IMR-90 (cell line): ENCODE data around the gene TUFM. TPM values are rescaled to one million over a fixed set of nuclear protein-coding genes. Genes with fewer than 3 reads are reported as not detected.

Experiments
- ATAC-seq: fragments of 200-7000 bp; cut with Tn5 transposase; 2 replicates; pipeline ENCODE4 v1.9.1; 2020; ENCODE audit warnings: low read depth, mild to moderate bottlenecking, moderate library complexity
- BruUV-seq: library from RNA; stranded (reverse); fragments of 400-500 nt; replicated peaks from 2 replicates; lab custom pipeline; 2021; lab: Mats Ljungman, UMichigan
- CTCF ChIA-PET: fragments of 300-600 bp; formaldehyde crosslinking; extraction: SDS; loops from one replicate; lab custom pipeline; 2021; ENCODE audit warnings: antibody characterized with exemption; lab: Yijun Ruan, JAX
- POLR2A ChIA-PET: fragments of 300-600 bp; sonication (Branson Sonifier 250); formaldehyde crosslinking; loops from one replicate; lab custom pipeline; 2022; ENCODE audit warnings: antibody characterized with exemption; ENCODE audit not compliant: unreplicated experiment; lab: Charles Lee
- DNase-seq: peaks from one replicate; pipeline ENCODE4 v3.0.0; 2013
- H2AFZ ChIP-seq: replicated peaks from 2 replicates; pipeline ENCODE3; 2013; ENCODE audit warnings: low read length, mild to moderate bottlenecking; ENCODE audit not compliant: poor library complexity
- H2AK5ac ChIP-seq: 2 replicates; pipeline ENCODE4 v1.6.1; 2013; ENCODE audit warnings: low read depth, low read length, inconsistent platforms
- H2AK9ac ChIP-seq: replicated peaks from 2 replicates; pipeline ENCODE3; 2013; ENCODE audit warnings: mild to moderate bottlenecking, low read depth, low read length, moderate library complexity; ENCODE audit not compliant: poor library complexity
- H2BK120ac ChIP-seq: 2 replicates; pipeline ENCODE4 v1.6.1; 2013; ENCODE audit warnings: low read depth, low read length, inconsistent platforms
- H2BK15ac ChIP-seq: 3 replicates; pipeline ENCODE4 v1.6.1; 2013; ENCODE audit warnings: low read depth, low read length, inconsistent platforms
- H2BK20ac ChIP-seq: 2 replicates; pipeline ENCODE4 v1.6.1; 2013; ENCODE audit warnings: low read depth, mild to moderate bottlenecking, inconsistent platforms, low read length, moderate library complexity
- H2BK5ac ChIP-seq: 2 replicates; pipeline ENCODE4 v1.6.1; 2013; ENCODE audit warnings: mild to moderate bottlenecking, low read depth, low read length, inconsistent platforms; ENCODE audit not compliant: poor library complexity, severe bottlenecking
- H3K14ac ChIP-seq: replicated peaks from 2 replicates; pipeline ENCODE4 v1.6.1; 2013; ENCODE audit warnings: low read depth, low read length, inconsistent platforms
- H3K18ac ChIP-seq: 2 replicates; pipeline ENCODE4 v1.6.1; 2013; ENCODE audit warnings: low read depth, low read length, control low read depth
- H3K23ac ChIP-seq: 2 replicates; pipeline ENCODE4 v1.6.1; 2013; ENCODE audit warnings: low read depth, low read length, inconsistent platforms
- H3K27ac ChIP-seq: 2 replicates; pipeline ENCODE4 v1.5.1; 2013; ENCODE audit warnings: mild to moderate bottlenecking, control low read depth, low read length; ENCODE audit not compliant: insufficient read depth
- H3K27me3 ChIP-seq: 2 replicates; pipeline ENCODE4 v1.6.1; 2013; ENCODE audit warnings: low read length; ENCODE audit not compliant: control insufficient read depth, insufficient read depth
- H3K36me3 ChIP-seq: 2 replicates; pipeline ENCODE4 v1.6.1; 2013; ENCODE audit warnings: low read length, mixed read lengths; ENCODE audit not compliant: control insufficient read depth, insufficient read depth
- H3K4ac ChIP-seq: 2 replicates; pipeline ENCODE4 v1.6.1; 2013; ENCODE audit warnings: low read depth, low read length, inconsistent platforms
- H3K4me1 ChIP-seq: 2 replicates; pipeline ENCODE4 v1.6.1; 2013; ENCODE audit warnings: low read length, mixed read lengths; ENCODE audit not compliant: control insufficient read depth, insufficient read depth
- H3K4me2 ChIP-seq: 2 replicates; pipeline ENCODE4 v1.6.1; 2013; ENCODE audit warnings: low read depth, mild to moderate bottlenecking, control low read depth, low read length, moderate library complexity
- H3K4me3 ChIP-seq: 2 replicates; pipeline ENCODE4 v1.5.1; 2013; ENCODE audit warnings: low read depth, mild to moderate bottlenecking, control low read depth, low read length, moderate library complexity; ENCODE audit not compliant: insufficient read depth
- H3K56ac ChIP-seq: 2 replicates; pipeline ENCODE4 v1.6.1; 2013; ENCODE audit warnings: low read length, inconsistent platforms; ENCODE audit not compliant: insufficient read depth; ENCODE audit errors: extremely low read depth
- H3K79me1 ChIP-seq, 2 experiments: 2 replicates each; pipeline ENCODE4 v1.6.1; 2013; ENCODE audit warnings: low read length in 2 of 2, inconsistent platforms in 1 of 2, low read depth in 1 of 2
- H3K9ac ChIP-seq: 2 replicates; pipeline ENCODE4 v1.6.1; 2013; ENCODE audit warnings: low read depth, low read length, control low read depth
- H3K9me1 ChIP-seq: 2 replicates; pipeline ENCODE4 v1.6.1; 2013; ENCODE audit warnings: low read length, inconsistent platforms; ENCODE audit not compliant: insufficient read depth
- H3K9me3 ChIP-seq: 2 replicates; pipeline ENCODE4 v1.6.1; 2013; ENCODE audit warnings: low read length; ENCODE audit not compliant: control insufficient read depth, insufficient read depth
- H4K20me1 ChIP-seq: 2 replicates; pipeline ENCODE4 v1.6.1; 2013; ENCODE audit warnings: low read length, inconsistent platforms; ENCODE audit not compliant: insufficient read depth
- H4K5ac ChIP-seq: 2 replicates; pipeline ENCODE4 v1.6.1; 2013; ENCODE audit warnings: mild to moderate bottlenecking, low read depth, low read length, control low read depth
- H4K8ac ChIP-seq, 2 experiments: 2 replicates each; pipeline ENCODE4 v1.6.1; 2013; ENCODE audit warnings: low read depth in 2 of 2, low read length in 2 of 2, control low read depth in 1 of 2, inconsistent platforms in 1 of 2
- H4K91ac ChIP-seq: 2 replicates; pipeline ENCODE4 v1.6.1; 2013; ENCODE audit warnings: low read depth, low read length, inconsistent platforms; ENCODE audit not compliant: insufficient read depth
- BHLHE40 ChIP-seq: fragments of 150-350 bp; IDR thresholded peaks from 2 replicates; pipeline ENCODE4 v1.6.1; 2016; ENCODE audit warnings: mild to moderate bottlenecking, low read depth, low read length
- CEBPB ChIP-seq: IDR thresholded peaks from 2 replicates; pipeline ENCODE4 v1.6.1; 2012; ENCODE audit warnings: low read depth, low read length, improper control_type of control experiment
- CHD1 ChIP-seq: IDR thresholded peaks from 2 replicates; pipeline ENCODE4 v1.6.1; 2012; ENCODE audit warnings: low read depth, low read length, improper control_type of control experiment
- MAFK ChIP-seq: IDR thresholded peaks from 2 replicates; pipeline ENCODE4 v1.6.1; 2012; ENCODE audit warnings: low read depth, low read length, improper control_type of control experiment
- MAZ ChIP-seq: IDR thresholded peaks from 2 replicates; pipeline ENCODE4 v1.6.1; 2012; ENCODE audit warnings: low read depth, mild to moderate bottlenecking, low read length, improper control_type of control experiment, moderate library complexity, borderline replicate concordance
- MXI1 ChIP-seq: IDR thresholded peaks from 2 replicates; pipeline ENCODE4 v1.6.1; 2012; ENCODE audit warnings: low read depth, mild to moderate bottlenecking, low read length, moderate library complexity, borderline replicate concordance
- POLR2A ChIP-seq: IDR thresholded peaks from 2 replicates; pipeline ENCODE4 v1.6.1; 2012; ENCODE audit warnings: mild to moderate bottlenecking, low read depth, low read length
- RAD21 ChIP-seq: IDR thresholded peaks from 2 replicates; pipeline ENCODE4 v1.6.1; 2012; ENCODE audit warnings: low read length, improper control_type of control experiment
- RCOR1 ChIP-seq: IDR thresholded peaks from 2 replicates; pipeline ENCODE4 v1.6.1; 2012; ENCODE audit warnings: mild to moderate bottlenecking, low read length, improper control_type of control experiment; ENCODE audit not compliant: insufficient replicate concordance
- RFX5 ChIP-seq: IDR thresholded peaks from 2 replicates; pipeline ENCODE4 v1.8.0; 2012; ENCODE audit warnings: low read depth, mild to moderate bottlenecking, low read length, moderate library complexity
- SMC3 ChIP-seq: fragments of 150-350 bp; IDR thresholded peaks from 2 replicates; pipeline ENCODE4 v1.6.1; 2016; ENCODE audit warnings: low read depth, mild to moderate bottlenecking, antibody characterized with exemption, low read length, moderate library complexity
- WGBS, 2 experiments: methylation state at CpG; one replicate each; pipeline versions ENCODE4 v1.1.5 to v1.1.7; 2013; ENCODE audit warnings: missing lambda C conversion rate in 2 of 2; ENCODE audit not compliant: insufficient read length in 1 of 2; ENCODE audit errors: extremely low coverage in 2 of 2; 5-methylcytosine and 5-hydroxymethylcytosine counted together
- dilution Hi-C: fragments of 300-500 bp; cut with HindIII; formaldehyde crosslinking; loops from one replicate; pipeline ENCODE4 v1.14.3; 2018; ENCODE audit warnings: low sequenced_read_pairs; ENCODE audit not compliant: unreplicated experiment
- in situ Hi-C: fragments of 300-500 bp; cut with MboI; formaldehyde crosslinking; loops from 3 replicates; pipeline ENCODE4 v1.14.3; 2019; ENCODE audit warnings: low sequenced_read_pairs, inconsistent platforms, mixed read lengths
- intact Hi-C: fragments of 100-400 bp; cut with micrococcal nuclease; formaldehyde crosslinking; loops from 2 replicates; pipeline ENCODE4 v1.10.0; 2022
- polyA plus RNA-seq, 3 experiments: library from polyadenylated mRNA; depleted of rRNA; stranded (reverse); fragments of >200 nt; gene quantifications; 2 replicates each; pipeline ENCODE4 v1.2.3, GENCODE V29; 2012; ENCODE audit warnings: low replicate concordance in 1 of 3
- total RNA-seq: library from RNA; depleted of rRNA; stranded (reverse); fragments of >200 nt; gene quantifications from 2 replicates; pipeline ENCODE4 v1.2.3, GENCODE V29; 2012
- TF ChIP-seq, protein P1 (sequence below): fragments of 150-350 bp; IDR thresholded peaks from 2 replicates; pipeline ENCODE4 v1.6.1; 2017; ENCODE audit warnings: mild to moderate bottlenecking, antibody characterized with exemption, low read length, low read depth
- TF ChIP-seq, protein P2 (sequence below): fragments of 150-350 bp; IDR thresholded peaks from 2 replicates; pipeline ENCODE4 v1.6.1; 2016; ENCODE audit warnings: low read depth, mild to moderate bottlenecking, low read length, moderate library complexity, borderline replicate concordance
- TF ChIP-seq, protein P3 (sequence below): conservative IDR thresholded peaks from 2 replicates; pipeline ENCODE4 v1.5.1; 2012; ENCODE audit warnings: mild to moderate bottlenecking, low read depth, low read length, improper control_type of control experiment

Gene TUFM
- total and polyA plus RNA-seq, 2 of the 4 experiments (the other 2 are of a cell fraction) = 80.3 to 126 TPM

DNA sequence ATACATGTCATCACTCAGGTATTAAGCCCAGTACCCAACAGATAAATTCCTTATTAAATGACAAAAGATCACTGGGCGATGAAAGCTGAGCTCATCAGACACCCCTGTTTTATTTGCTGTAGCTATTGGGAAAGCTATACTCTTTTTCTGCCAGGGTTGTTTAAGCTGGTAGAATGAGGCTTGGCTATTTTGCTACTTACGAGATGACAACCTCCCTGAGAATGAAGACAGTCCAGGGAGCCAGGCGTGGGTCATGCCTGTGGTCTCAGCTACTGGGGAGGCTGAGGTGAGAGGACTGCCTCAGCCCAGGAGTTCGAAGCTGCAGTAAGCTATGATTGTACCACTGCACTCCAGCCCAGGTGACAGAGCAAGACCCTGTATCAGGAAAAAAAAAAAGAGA is 13.2 kb upstream of the TUFM start:
- no peak overlapping the region for H2AK9ac ChIP-seq
- H3K56ac ChIP-seq = no peak overlapping the region
- H4K91ac ChIP-seq = no peak overlapping the region
- H2BK15ac ChIP-seq = no peak overlapping the region
- H2BK5ac ChIP-seq = no peak overlapping the region
- in situ Hi-C loops = no loop called here
- H3K23ac ChIP-seq = no peak overlapping the region
- no TSS peak for BruUV-seq
- H3K27ac ChIP-seq = no peak overlapping the region
- H3K79me1 ChIP-seq = peaks cover 24 to 46% of the 10 kb centered on the region in 2 experiments
- no peaks in the 10 kb centered on the region for H3K27me3 ChIP-seq
- CTCF ChIA-PET = no interaction called here
- no peak overlapping the region for H3K18ac ChIP-seq
- no peak overlapping the region for H4K5ac ChIP-seq
- no peak overlapping the region for H2BK20ac ChIP-seq
- H3K14ac ChIP-seq = no peak overlapping the region
- intact Hi-C loops = no loop called here
- POLR2A ChIA-PET = no interaction called here
- no peak overlapping the region for H3K9ac ChIP-seq
- DNase-seq (no peak), ATAC-seq (no peak)
- H3K4ac ChIP-seq = no peak overlapping the region
- H2BK120ac ChIP-seq = no peak overlapping the region
- no peak overlapping the region for H4K8ac ChIP-seq
- no peaks in the 10 kb centered on the region; the same call in 1 of the 2 replicates for H3K4me1 ChIP-seq
- H3K4me2 ChIP-seq = no peak overlapping the region
- peaks cover 3% of the 10 kb centered on the region for H4K20me1 ChIP-seq
- no peak overlapping the region for H3K4me3 ChIP-seq
- no peak for TF ChIP-seq SMC3
- no peak for TF ChIP-seq RCOR1
- TF ChIP-seq, protein P1, sequence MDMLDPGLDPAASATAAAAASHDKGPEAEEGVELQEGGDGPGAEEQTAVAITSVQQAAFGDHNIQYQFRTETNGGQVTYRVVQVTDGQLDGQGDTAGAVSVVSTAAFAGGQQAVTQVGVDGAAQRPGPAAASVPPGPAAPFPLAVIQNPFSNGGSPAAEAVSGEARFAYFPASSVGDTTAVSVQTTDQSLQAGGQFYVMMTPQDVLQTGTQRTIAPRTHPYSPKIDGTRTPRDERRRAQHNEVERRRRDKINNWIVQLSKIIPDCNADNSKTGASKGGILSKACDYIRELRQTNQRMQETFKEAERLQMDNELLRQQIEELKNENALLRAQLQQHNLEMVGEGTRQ = no peak
- no peak for TF ChIP-seq CEBPB
- no peak for TF ChIP-seq MXI1
- TF ChIP-seq, protein P2, sequence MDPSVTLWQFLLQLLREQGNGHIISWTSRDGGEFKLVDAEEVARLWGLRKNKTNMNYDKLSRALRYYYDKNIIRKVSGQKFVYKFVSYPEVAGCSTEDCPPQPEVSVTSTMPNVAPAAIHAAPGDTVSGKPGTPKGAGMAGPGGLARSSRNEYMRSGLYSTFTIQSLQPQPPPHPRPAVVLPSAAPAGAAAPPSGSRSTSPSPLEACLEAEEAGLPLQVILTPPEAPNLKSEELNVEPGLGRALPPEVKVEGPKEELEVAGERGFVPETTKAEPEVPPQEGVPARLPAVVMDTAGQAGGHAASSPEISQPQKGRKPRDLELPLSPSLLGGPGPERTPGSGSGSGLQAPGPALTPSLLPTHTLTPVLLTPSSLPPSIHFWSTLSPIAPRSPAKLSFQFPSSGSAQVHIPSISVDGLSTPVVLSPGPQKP = no peak
- TF ChIP-seq MAZ = no peak
- TF ChIP-seq, protein P3, sequence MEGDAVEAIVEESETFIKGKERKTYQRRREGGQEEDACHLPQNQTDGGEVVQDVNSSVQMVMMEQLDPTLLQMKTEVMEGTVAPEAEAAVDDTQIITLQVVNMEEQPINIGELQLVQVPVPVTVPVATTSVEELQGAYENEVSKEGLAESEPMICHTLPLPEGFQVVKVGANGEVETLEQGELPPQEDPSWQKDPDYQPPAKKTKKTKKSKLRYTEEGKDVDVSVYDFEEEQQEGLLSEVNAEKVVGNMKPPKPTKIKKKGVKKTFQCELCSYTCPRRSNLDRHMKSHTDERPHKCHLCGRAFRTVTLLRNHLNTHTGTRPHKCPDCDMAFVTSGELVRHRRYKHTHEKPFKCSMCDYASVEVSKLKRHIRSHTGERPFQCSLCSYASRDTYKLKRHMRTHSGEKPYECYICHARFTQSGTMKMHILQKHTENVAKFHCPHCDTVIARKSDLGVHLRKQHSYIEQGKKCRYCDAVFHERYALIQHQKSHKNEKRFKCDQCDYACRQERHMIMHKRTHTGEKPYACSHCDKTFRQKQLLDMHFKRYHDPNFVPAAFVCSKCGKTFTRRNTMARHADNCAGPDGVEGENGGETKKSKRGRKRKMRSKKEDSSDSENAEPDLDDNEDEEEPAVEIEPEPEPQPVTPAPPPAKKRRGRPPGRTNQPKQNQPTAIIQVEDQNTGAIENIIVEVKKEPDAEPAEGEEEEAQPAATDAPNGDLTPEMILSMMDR = no peak
- TF ChIP-seq MAFK = no peak
- no peak for TF ChIP-seq BHLHE40
- no peak for TF ChIP-seq CHD1
- no peak for TF ChIP-seq RAD21
- TF ChIP-seq RFX5 = no peak
- no peak for TF ChIP-seq POLR2A
- dilution Hi-C loops = no loop called here
- H3K9me1 ChIP-seq = peaks cover 7% of the 10 kb centered on the region; the same call in 1 of the 2 replicates
- no peaks in the 10 kb centered on the region for H3K9me3 ChIP-seq
- H2AFZ ChIP-seq = no peak overlapping the region
- no peaks in the 10 kb centered on the region for H3K36me3 ChIP-seq
- no CpG with 5 or more reads among the region's 4 CpGs for WGBS, 2 experiments
- H2AK5ac ChIP-seq = no peak overlapping the region
